T-helper 1 cell treated with Interleukin-12 subunit alpha and Interleukin-12 subunit beta and Interleukin-4 antibody, amounts not matched to agents 30 ng/mL and 1 ng/mL, for 36 hours (primary cell): ENCODE data around the gene SYNCRIP. TPM values are rescaled to one million over a fixed set of nuclear protein-coding genes. Genes with fewer than 3 reads are reported as not detected.

Experiments used
- total RNA-seq: library from RNA; stranded (reverse); gene quantifications from 2 replicates; pipeline ENCODE4 v1.2.3, GENCODE V29; 2022

SYNCRIP gene
- total RNA-seq, 1 donor from 2014 or later = 129 TPM

Other genes starting within 250 kb of the SYNCRIP start
- gene NT5E, start 192.8 kb downstream of the SYNCRIP start, total RNA-seq = 17.9 and 19.1 TPM in 2 replicates
- gene SNX14, start 49.0 kb downstream of the SYNCRIP start, total RNA-seq = 41.5 and 42.7 TPM in 2 replicates